RWPE1 (cell line): Measurements from ENCODE around the gene AP1B1.

Experiments used
- CTCF ChIA-PET: fragments of 350-600 bp; sonication (Branson Sonifier 250); formaldehyde crosslinking; extraction: SDS; loops from one replicate; lab custom pipeline; 2021; lab: Yijun Ruan, JAX
- POLR2A ChIA-PET: fragments of 400-600 bp; formaldehyde crosslinking; extraction: SDS; loops from one replicate; lab custom pipeline; 2020; ENCODE audit warnings: antibody characterized with exemption; ENCODE audit not compliant: low non-redundant PET; lab: Yijun Ruan, JAX
- DNase-seq: peaks from one replicate; pipeline ENCODE4 v3.0.0; 2012; ENCODE audit warnings: low spot score
- H3K27ac ChIP-seq: fragments of 450-650 bp; 2 replicates; pipeline ENCODE4 v1.5.1; 2017
- CTCF ChIP-seq: fragments of 450-650 bp; conservative IDR thresholded peaks from 2 replicates; pipeline ENCODE4 v1.5.1; 2017; ENCODE audit warnings: low read depth, mild to moderate bottlenecking

Gene AP1B1

GRCh38 chr22:29316141-29316828, 72.1 kb downstream of the AP1B1 start:
- POLR2A ChIA-PET, result no interaction called here

GRCh38 chr22:29315286-29316140, 72.9 kb downstream of the AP1B1 start, which contains the start of gene RASL10A:
Gene RASL10A, minus strand, starts transcription at chr22:29315697. Its CDS starts 451 bp downstream, at chr22:29315246.
- CTCF ChIA-PET, result no interaction called here
- no peak for DNase-seq
- no peak within 1 kb of the TSS for H3K27ac ChIP-seq
- no peak for TF ChIP-seq CTCF
- POLR2A ChIA-PET, result no interaction called here

More at GRCh38 chr22:29316141-29316828, 72.1 kb downstream of the AP1B1 start:
- no peak overlapping the region for H3K27ac ChIP-seq
- CTCF ChIA-PET, result no interaction called here
- no peak for TF ChIP-seq CTCF
- no peak for DNase-seq

GRCh38 chr22:29314537-29315285, 73.7 kb downstream of the AP1B1 start:
- no peak overlapping the region for H3K27ac ChIP-seq
- DNase-seq, result no peak
- CTCF ChIA-PET, result interaction anchor here (0.7 kb wide), 1 partner anchor 45 kb away, joined by 7 read pairs; no protein-coding TSS in a partner anchor
- POLR2A ChIA-PET, result no interaction called here
- TF ChIP-seq CTCF, result no peak

GRCh38 chr22:29313576-29314466, 74.5 kb downstream of the AP1B1 start:
- POLR2A ChIA-PET, result no interaction called here
- CTCF ChIA-PET, result interaction anchor here (0.7 kb wide), 1 partner anchor 46 kb away, joined by 7 read pairs; no protein-coding TSS in a partner anchor
- DNase-seq, result no peak
- TF ChIP-seq CTCF, result no peak
- H3K27ac ChIP-seq, result no peak overlapping the region

- ChIA-PET POLR2A (no interaction called here), CTCF (interaction anchor here (0.6 kb wide), 1 partner anchor 9 kb away, joined by 5 read pairs; no protein-coding TSS in a partner anchor)
- H3K27ac ChIP-seq, result no peak overlapping the region
- DNase-seq, result no peak
- peak; percentile 48 for TF ChIP-seq CTCF
Observed at GRCh38 chr22:29313126-29313575, 75.2 kb downstream of the AP1B1 start.
